ENCODE measurements around the gene LRRC70. TPM values are rescaled to one million over a fixed set of nuclear protein-coding genes. Genes with fewer than 3 reads are reported as not detected.

LRRC70 gene
- total RNA-seq, 4 donors from 2014 or later, result 8.0 to 15.3 (median 10.4) TPM

DNA sequence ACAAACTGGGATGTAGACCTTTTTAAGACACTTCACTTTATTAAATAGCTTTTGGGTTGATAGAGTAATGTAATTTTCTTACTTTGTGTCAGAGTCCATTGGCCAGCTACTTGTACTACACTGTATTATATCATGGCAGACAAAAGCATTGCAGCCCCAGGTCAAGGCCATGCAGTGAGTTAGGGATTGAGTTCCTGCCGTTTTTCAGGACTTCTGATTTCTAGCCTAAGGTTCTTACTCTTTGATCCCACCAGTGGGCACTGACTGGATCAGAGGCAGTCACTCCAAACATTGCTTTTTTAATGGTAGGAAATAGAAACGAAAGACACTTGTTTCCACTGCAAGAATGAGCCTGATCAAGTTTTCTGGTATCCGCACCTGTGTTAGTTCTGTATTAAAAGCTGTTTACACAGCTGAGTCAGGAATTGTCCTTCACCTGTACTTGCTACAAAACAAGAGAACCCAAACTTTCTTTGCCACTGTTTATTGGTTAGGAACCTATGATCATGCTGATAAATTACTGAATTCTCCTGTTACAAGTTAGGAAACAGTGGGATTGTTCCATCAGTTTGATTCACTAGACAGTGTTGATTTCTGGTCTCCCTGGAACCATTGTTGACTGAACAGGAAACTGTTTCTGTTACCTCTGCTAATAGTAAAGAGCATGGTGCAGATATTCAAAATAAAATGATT is 22.1 kb downstream of the LRRC70 start:
- TF ChIP-seq, protein P1, sequence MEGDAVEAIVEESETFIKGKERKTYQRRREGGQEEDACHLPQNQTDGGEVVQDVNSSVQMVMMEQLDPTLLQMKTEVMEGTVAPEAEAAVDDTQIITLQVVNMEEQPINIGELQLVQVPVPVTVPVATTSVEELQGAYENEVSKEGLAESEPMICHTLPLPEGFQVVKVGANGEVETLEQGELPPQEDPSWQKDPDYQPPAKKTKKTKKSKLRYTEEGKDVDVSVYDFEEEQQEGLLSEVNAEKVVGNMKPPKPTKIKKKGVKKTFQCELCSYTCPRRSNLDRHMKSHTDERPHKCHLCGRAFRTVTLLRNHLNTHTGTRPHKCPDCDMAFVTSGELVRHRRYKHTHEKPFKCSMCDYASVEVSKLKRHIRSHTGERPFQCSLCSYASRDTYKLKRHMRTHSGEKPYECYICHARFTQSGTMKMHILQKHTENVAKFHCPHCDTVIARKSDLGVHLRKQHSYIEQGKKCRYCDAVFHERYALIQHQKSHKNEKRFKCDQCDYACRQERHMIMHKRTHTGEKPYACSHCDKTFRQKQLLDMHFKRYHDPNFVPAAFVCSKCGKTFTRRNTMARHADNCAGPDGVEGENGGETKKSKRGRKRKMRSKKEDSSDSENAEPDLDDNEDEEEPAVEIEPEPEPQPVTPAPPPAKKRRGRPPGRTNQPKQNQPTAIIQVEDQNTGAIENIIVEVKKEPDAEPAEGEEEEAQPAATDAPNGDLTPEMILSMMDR (IDR thresholded peaks at IDR 0.05), result no peak
- no peak for TF ChIP-seq POLR2A (IDR thresholded peaks at IDR 0.05)
- DNase-seq, result no peak
- Histone ChIP-seq H3K36me3 (no peaks in the 10 kb centered on the region), H3K4me1 (peaks cover 5 to 8% of the 10 kb centered on the region in 2 donors), H3K27me3 (no peaks in the 10 kb centered on the region), H3K4me3 (replicated peaks in 1 of 3) (no peak overlapping the region), H3K27ac (peak overlapping the region in 1 of 3 donors; percentile 40), H3K9me3 (no peaks in the 10 kb centered on the region)
- 19 to 32% methylated on average over 3 of the region's 3 CpGs for WGBS, 2 donors
- intact Hi-C loops (cut with DNase I), result no loop called here

DNA sequence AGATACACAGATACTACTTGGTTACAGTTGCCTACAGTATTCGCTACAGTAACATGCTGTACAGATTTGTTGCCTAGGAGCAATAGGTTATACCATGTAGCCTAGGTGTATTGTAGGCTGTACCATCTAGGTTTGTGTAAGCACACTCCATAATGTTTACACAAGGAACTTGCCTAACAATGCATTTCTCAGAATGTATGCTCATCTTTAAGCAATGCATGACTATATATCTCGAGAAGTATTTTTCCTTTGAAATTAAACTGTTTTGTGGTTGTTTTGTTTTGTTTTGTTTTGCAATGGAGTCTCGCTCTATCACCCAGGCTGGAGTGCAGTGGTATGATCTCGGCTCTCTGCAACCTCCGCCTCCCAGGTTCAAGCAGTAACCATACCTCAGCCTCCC is 25.3 kb downstream of the LRRC70 start:
- intact Hi-C loops (cut with DNase I), result no loop called here
- Histone ChIP-seq H3K27me3 (no peaks in the 10 kb centered on the region), H3K4me3 (replicated peaks in 1 of 3) (no peak overlapping the region), H3K36me3 (no peaks in the 10 kb centered on the region), H3K27ac (no peak overlapping the region), H3K9me3 (no peaks in the 10 kb centered on the region), H3K4me1 (peaks cover 5 to 8% of the 10 kb centered on the region in 2 donors)
- no peak for TF ChIP-seq POLR2A (IDR thresholded peaks at IDR 0.05)
- TF ChIP-seq, protein P1 (IDR thresholded peaks at IDR 0.05), result no peak
- DNase-seq, result no peak
- WGBS, 2 donors, result 98 to 99% methylated on average over 5 of the region's 5 CpGs

DNA sequence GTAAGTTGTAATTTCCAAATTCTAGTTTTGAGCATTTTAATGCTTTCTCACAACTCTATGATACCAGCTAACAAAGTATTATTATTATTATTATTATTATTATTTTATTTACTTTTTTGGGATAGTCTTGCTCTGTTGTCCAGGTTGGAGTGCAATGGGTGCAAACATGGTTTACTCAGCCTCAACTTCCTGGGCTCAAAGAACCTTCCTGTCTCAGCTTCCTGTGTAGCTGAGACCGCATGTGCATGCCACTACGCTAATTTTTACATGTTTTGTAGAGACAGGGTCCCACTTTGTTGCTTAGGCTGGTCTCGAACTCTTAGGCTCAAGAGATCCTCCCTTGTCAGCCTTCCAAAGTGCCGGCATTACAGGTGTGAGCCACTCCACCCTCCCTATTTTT is 27.0 kb downstream of the LRRC70 start:
- Histone ChIP-seq H3K27me3 (no peaks in the 10 kb centered on the region), H3K36me3 (no peaks in the 10 kb centered on the region), H3K4me3 (replicated peaks in 1 of 3) (no peak overlapping the region), H3K27ac (no peak overlapping the region), H3K4me1 (peaks cover 0 to 3% of the 10 kb centered on the region in 2 donors), H3K9me3 (no peaks in the 10 kb centered on the region)
- intact Hi-C loops (cut with DNase I), result no loop called here
- no peak for TF ChIP-seq POLR2A (IDR thresholded peaks at IDR 0.05)
- TF ChIP-seq, protein P1 (IDR thresholded peaks at IDR 0.05), result no peak
- no peak for DNase-seq
- 96% methylated on average over 4 of the region's 4 CpGs for WGBS, 2 donors

DNA sequence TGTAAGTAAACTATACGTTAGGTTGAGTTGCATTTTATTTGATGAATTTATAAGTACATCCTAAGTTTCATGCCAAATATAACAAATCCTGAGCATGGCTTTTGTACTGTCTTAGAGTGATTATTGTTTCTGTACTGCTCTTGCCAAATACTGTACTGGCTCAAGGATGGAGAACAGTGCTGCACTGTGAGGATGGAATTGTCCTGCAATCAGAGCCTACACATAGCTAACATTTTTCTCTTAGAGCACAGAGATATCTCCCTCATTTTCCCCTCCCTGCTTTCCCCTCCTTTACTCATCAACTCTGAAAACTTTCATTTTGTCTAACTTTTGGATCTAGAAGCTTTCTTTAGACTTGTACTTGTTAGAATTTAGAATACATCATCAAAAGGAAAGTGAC is 28.3 kb downstream of the LRRC70 start:
- no peak overlapping the region for H3K4me3 ChIP-seq (replicated peaks in 1 of 3)
- 75 to 76% methylated on average over 1 of the region's 1 CpG for WGBS, 2 donors
- no peaks in the 10 kb centered on the region for H3K27me3 ChIP-seq
- no peak for DNase-seq
- no peaks in the 10 kb centered on the region for H3K36me3 ChIP-seq
- intact Hi-C loops (cut with DNase I), result no loop called here
- no peak overlapping the region for H3K27ac ChIP-seq
- H3K9me3 ChIP-seq, result no peaks in the 10 kb centered on the region
- TF ChIP-seq, protein P1 (IDR thresholded peaks at IDR 0.05), result no peak
- no peak for TF ChIP-seq POLR2A (IDR thresholded peaks at IDR 0.05)
- H3K4me1 ChIP-seq, result no peaks in the 10 kb centered on the region

DNA sequence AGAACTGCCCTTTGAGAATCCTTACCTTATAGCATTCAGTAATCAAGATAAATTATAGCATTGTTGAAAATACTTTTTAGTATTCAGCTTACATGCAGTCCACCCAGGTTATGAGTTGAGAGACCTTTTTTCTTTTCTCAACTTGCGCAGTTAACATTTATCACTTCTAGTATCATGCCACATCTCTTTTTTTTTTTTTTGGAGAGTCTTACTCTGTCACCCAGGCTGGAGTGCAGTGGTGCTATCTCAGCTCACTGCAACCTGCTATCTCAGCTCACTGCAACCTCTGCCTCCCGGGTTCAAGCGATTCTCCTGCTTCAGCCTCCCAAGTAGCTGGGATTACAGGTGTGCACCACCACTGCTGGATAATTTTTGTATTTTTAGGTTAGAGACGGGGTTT is 29.0 kb downstream of the LRRC70 start:
- intact Hi-C loops (cut with DNase I), result no loop called here
- Histone ChIP-seq H3K36me3 (no peaks in the 10 kb centered on the region), H3K4me3 (replicated peaks in 1 of 3) (no peak overlapping the region), H3K9me3 (no peaks in the 10 kb centered on the region), H3K4me1 (no peaks in the 10 kb centered on the region), H3K27ac (no peak overlapping the region), H3K27me3 (no peaks in the 10 kb centered on the region)
- TF ChIP-seq, protein P1 (IDR thresholded peaks at IDR 0.05), result no peak
- TF ChIP-seq POLR2A (IDR thresholded peaks at IDR 0.05), result no peak
- no peak for DNase-seq
- WGBS, 2 donors, result 97 to 99% methylated on average over 4 of the region's 4 CpGs
